A549 (cell line): ENCODE measurements around the gene ATXN7. TPM values are rescaled to one million over a fixed set of nuclear protein-coding genes. Genes with fewer than 3 reads are reported as not detected.
A peak's percentile ranks its signal among the peaks of the same experiment; 100 is the strongest.

ENCODE experiments used
- ATAC-seq, 2 experiments: fragments of 200-7000 bp in 1 of 2; fragments of >200 bp in 1 of 2; cut with Nextera tagmentation in 1 of 2; cut with Tn5 transposase in 1 of 2; 3 replicates each; pipeline versions ENCODE4 v1.8.0 to v1.9.1; 2018 to 2020; ENCODE audit warnings: mild to moderate bottlenecking in 1 of 2, moderate library complexity in 1 of 2
- CTCF ChIA-PET: fragments of 300-600 bp; sonication (Branson Sonifier 250); formaldehyde crosslinking; extraction: SDS; loops from one replicate; lab custom pipeline; 2021; ENCODE audit warnings: antibody characterized with exemption, inconsistent platforms; lab: Yijun Ruan, JAX
- POLR2A ChIA-PET: fragments of 350-600 bp; formaldehyde crosslinking; extraction: SDS; loops from one replicate; lab custom pipeline; 2021; ENCODE audit warnings: antibody characterized with exemption, inconsistent platforms; lab: Yijun Ruan, JAX
- DNase-seq, 2 experiments: peaks; one replicate each; pipeline versions ENCODE4 v3.0.0 to v3.0.0-alpha.2; 2011 to 2016; ENCODE audit warnings: low read depth in 1 of 2, low spot score in 1 of 2
- FAIRE-seq: peaks from 2 replicates; lab custom pipeline; 2011; peaks lifted over from hg19 to GRCh38; lab: Jason Lieb, UNC
- H3K27ac ChIP-seq, 2 experiments: fragments of >200 bp; sonication (Bioruptor Twin); formaldehyde crosslinking; 3 replicates each; pipeline ENCODE4 v1.5.1; 2016 to 2017
- H3K4me1 ChIP-seq: fragments of >200 bp; sonication (Bioruptor Twin); formaldehyde crosslinking; 3 replicates; pipeline ENCODE4 v1.6.1; 2016
- H3K4me2 ChIP-seq: fragments of >200 bp; sonication (Bioruptor Twin); formaldehyde crosslinking; 3 replicates; pipeline ENCODE4 v1.6.1; 2016
- H3K4me3 ChIP-seq: fragments of >200 bp; sonication (Bioruptor Twin); formaldehyde crosslinking; 3 replicates; pipeline ENCODE4 v1.5.1; 2016
- H3K9me3 ChIP-seq: fragments of >200 bp; sonication (Bioruptor Twin); formaldehyde crosslinking; 3 replicates; pipeline ENCODE4 v1.6.1; 2016
- CBX8 ChIP-seq: fragments of 200-600 bp; sonication (generic); IDR thresholded peaks from 2 replicates; pipeline ENCODE4 v1.6.1; 2016
- CEBPB ChIP-seq, 2 experiments: fragments of >200 bp in 1 of 2; sonication (Bioruptor Twin) in 1 of 2; formaldehyde crosslinking in 1 of 2; IDR thresholded peaks; 2 replicates each; pipeline ENCODE4 v1.6.1; 2012 to 2016
- EHF ChIP-seq: fragments of 250-450 bp; sonication (Bioruptor Pico); IDR thresholded peaks from 2 replicates; pipeline ENCODE4 v1.5.0; 2020; ENCODE audit warnings: mild to moderate bottlenecking
- EHMT2 ChIP-seq: fragments of 200-600 bp; sonication (generic); IDR thresholded peaks from 2 replicates; pipeline ENCODE4 v1.6.1; 2016; ENCODE audit warnings: antibody characterized with exemption, low read depth, mild to moderate bottlenecking, moderate library complexity
- EP300 ChIP-seq, 2 experiments: fragments of >200 bp; sonication (Bioruptor Twin); formaldehyde crosslinking; IDR thresholded peaks; 2 replicates in 1 of 2; 3 replicates in 1 of 2; pipeline ENCODE4 v1.6.1; 2016 to 2017
- FOSB ChIP-seq: fragments of 250-450 bp; sonication (Bioruptor Pico); IDR thresholded peaks from 2 replicates; pipeline ENCODE4 v1.5.0; 2020; ENCODE audit warnings: mild to moderate bottlenecking, moderate library complexity
- JUNB ChIP-seq: fragments of >200 bp; sonication (Bioruptor Twin); formaldehyde crosslinking; IDR thresholded peaks from 2 replicates; pipeline ENCODE4 v1.6.1; 2016
- NPAS2 ChIP-seq: fragments of 250-450 bp; sonication (Bioruptor Pico); IDR thresholded peaks from 2 replicates; pipeline ENCODE4 v1.8.0; 2022; ENCODE audit warnings: mild to moderate bottlenecking, moderate library complexity, borderline replicate concordance
- POLR2AphosphoS2 ChIP-seq: conservative IDR thresholded peaks from 2 replicates; pipeline ENCODE4 v1.6.1; 2012; ENCODE audit warnings: low read length, improper control_type of control experiment, inconsistent platforms
- TFCP2L1 ChIP-seq: fragments of 250-450 bp; sonication (Bioruptor Pico); IDR thresholded peaks from 2 replicates; pipeline ENCODE4 v1.5.0; 2021; ENCODE audit warnings: mild to moderate bottlenecking
- ZSCAN20 ChIP-seq: fragments of 250-450 bp; sonication (Bioruptor Pico); IDR thresholded peaks from 2 replicates; pipeline ENCODE4 v1.8.0; 2022; ENCODE audit warnings: mild to moderate bottlenecking, moderate library complexity
- WGBS: methylation state at CpG from one replicate; pipeline ENCODE4 v1.1.6; 2017; ENCODE audit errors: missing lambda C conversion rate; 5-methylcytosine and 5-hydroxymethylcytosine counted together
- polyA plus RNA-seq, 4 experiments: library from polyadenylated mRNA; depleted of rRNA in 3 of 4; stranded (reverse); fragments of >200 nt; fragmentation: RNase III in 1 of 4; extraction: RNeasy Plus Mini Kit Qiagen cat#74134 plus additional on column Dnase treatment in 1 of 4; gene quantifications; 2 replicates in 3 of 4; 3 replicates in 1 of 4; pipeline ENCODE4 v1.2.3, GENCODE V29; 2011 to 2017
- TF ChIP-seq, protein P1 (sequence below): fragments of 200-600 bp; sonication (generic); IDR thresholded peaks from 2 replicates; pipeline ENCODE4 v1.6.1; 2016; ENCODE audit warnings: antibody characterized with exemption, mild to moderate bottlenecking, moderate library complexity
- TF ChIP-seq, protein P2 (sequence below): IDR thresholded peaks from 2 replicates; pipeline ENCODE4 v1.6.1; 2012
- TF ChIP-seq, protein P3 (sequence below): IDR thresholded peaks from 2 replicates; pipeline ENCODE4 v1.6.1; 2012; ENCODE audit warnings: low read depth, borderline replicate concordance
- TF ChIP-seq, protein P4 (sequence below): fragments of >200 bp; sonication (Bioruptor Twin); formaldehyde crosslinking; IDR thresholded peaks from 2 replicates; pipeline ENCODE4 v1.6.1; 2016
- TF ChIP-seq, protein P5 (sequence below): fragments of 150-350 bp; IDR thresholded peaks from 2 replicates; pipeline ENCODE4 v1.6.1; 2014; ENCODE audit warnings: low read depth, mild to moderate bottlenecking, low read length
- TF ChIP-seq, protein P6 (sequence below): fragments of 450-650 bp; IDR thresholded peaks from 2 replicates; pipeline ENCODE4 v1.6.1; 2014; ENCODE audit warnings: antibody characterized with exemption

ATXN7 gene
- polyA plus RNA-seq, 2 of the 4 experiments (the other 2 are of a cell fraction): 5.4 to 7.3 TPM

DNA sequence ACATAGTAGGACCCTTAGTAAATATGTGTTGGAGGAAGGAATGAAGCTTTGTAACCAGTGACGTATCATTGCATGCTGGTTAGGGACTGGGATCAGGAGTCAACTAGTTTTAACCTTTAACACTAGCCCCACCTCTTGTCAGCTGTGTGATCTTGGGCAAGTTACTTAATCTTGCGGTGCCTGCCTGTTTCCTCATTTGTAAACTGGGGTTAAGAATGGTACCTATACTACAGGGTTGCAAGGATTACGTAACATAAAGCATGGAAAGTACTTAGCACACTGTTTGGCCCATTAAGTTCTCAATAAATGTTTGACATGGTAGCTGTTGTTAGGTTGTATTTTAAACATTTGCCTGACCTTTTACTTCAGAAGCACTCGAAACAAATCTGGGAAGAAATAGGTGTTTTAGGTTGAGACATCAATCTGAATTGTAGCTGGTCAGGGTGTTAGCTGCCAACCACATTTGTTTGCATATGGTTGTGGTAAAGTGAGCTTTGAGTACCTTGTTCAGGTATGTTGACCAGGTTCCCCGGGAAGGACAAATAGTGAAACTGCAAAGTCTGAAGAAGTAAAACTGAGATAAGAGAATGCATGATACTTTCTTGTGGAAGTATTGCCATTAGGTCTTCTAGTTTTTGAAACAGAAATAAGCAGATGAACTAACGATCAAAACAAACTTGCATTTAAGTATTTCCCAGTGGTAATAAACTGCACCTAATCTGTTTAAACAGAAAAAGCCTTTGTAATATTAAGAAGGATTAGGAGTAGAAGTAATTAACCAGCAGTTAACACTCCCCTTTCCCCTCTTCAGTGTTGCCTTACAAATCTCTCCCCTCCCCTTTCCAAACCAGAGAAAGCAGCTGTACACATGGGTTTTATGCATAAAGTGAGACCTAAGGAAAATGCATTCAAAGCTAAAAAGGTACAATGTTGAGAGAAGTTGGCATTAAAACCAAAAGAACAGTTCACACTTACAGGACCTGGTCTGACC lies 74.3 kb downstream of the ATXN7 start:
- peaks cover 16% of the 10 kb centered on the region; the same call in 2 of the 3 replicates for H3K4me1 ChIP-seq
- H3K27ac ChIP-seq: no peak overlapping the region
- WGBS: 74% methylated on average over 6 of the region's 6 CpGs
- ChIA-PET POLR2A (no interaction called here), CTCF (interaction anchor here (1.3 kb wide), 1 partner anchor 24 kb away, joined by 3 read pairs; no protein-coding TSS in a partner anchor)
- FAIRE-seq (no peak), DNase-seq (no peak), ATAC-seq (no peak)
- no peak overlapping the region for H3K4me2 ChIP-seq
- H3K9me3 ChIP-seq: no peaks in the 10 kb centered on the region
- no peak overlapping the region for H3K4me3 ChIP-seq
- TF ChIP-seq, protein P1, sequence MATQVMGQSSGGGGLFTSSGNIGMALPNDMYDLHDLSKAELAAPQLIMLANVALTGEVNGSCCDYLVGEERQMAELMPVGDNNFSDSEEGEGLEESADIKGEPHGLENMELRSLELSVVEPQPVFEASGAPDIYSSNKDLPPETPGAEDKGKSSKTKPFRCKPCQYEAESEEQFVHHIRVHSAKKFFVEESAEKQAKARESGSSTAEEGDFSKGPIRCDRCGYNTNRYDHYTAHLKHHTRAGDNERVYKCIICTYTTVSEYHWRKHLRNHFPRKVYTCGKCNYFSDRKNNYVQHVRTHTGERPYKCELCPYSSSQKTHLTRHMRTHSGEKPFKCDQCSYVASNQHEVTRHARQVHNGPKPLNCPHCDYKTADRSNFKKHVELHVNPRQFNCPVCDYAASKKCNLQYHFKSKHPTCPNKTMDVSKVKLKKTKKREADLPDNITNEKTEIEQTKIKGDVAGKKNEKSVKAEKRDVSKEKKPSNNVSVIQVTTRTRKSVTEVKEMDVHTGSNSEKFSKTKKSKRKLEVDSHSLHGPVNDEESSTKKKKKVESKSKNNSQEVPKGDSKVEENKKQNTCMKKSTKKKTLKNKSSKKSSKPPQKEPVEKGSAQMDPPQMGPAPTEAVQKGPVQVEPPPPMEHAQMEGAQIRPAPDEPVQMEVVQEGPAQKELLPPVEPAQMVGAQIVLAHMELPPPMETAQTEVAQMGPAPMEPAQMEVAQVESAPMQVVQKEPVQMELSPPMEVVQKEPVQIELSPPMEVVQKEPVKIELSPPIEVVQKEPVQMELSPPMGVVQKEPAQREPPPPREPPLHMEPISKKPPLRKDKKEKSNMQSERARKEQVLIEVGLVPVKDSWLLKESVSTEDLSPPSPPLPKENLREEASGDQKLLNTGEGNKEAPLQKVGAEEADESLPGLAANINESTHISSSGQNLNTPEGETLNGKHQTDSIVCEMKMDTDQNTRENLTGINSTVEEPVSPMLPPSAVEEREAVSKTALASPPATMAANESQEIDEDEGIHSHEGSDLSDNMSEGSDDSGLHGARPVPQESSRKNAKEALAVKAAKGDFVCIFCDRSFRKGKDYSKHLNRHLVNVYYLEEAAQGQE: no peak
- TF ChIP-seq CEBPB (IDR thresholded peaks at IDR 0.05): peak; percentile 25 to 32; a peak in 1 of 4 replicates

DNA sequence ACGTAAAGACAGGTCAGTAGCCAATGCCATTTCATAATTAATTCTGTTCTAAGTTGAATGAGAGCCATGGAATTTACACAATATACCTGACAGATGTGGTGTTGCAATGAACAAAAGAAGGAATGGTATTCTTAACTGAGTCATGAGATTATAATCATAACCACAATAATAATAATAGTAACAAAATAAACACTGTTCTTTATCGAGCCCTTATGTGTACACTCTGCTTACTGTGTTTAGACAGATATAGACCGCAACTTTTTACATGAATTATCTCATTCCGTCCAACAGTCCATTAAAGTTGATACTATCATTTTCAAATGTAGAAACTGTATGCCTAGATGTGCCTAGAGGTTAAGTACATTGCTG lies 76.7 kb downstream of the ATXN7 start:
- ChIA-PET CTCF (interaction anchor here (1.0 kb wide), 1 partner anchor 57 kb away, joined by 3 read pairs; no protein-coding TSS in a partner anchor), POLR2A (no interaction called here)
- ATAC-seq (no peak), DNase-seq (no peak), FAIRE-seq (no peak)
- TF ChIP-seq, protein P2, sequence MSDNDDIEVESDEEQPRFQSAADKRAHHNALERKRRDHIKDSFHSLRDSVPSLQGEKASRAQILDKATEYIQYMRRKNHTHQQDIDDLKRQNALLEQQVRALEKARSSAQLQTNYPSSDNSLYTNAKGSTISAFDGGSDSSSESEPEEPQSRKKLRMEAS: no peak
- TF ChIP-seq CBX8 (no peak), EP300 (IDR thresholded peaks at IDR 0.05) (no peak), EHF (CRISPR knock-in tag) (no peak), FOSB (no peak), TFCP2L1 (CRISPR knock-in tag) (no peak), NPAS2 (CRISPR knock-in tag) (no peak), JUNB (no peak), EHMT2 (no peak), ZSCAN20 (CRISPR knock-in tag) (no peak), POLR2AphosphoS2 (no peak)
- TF ChIP-seq, protein P3, sequence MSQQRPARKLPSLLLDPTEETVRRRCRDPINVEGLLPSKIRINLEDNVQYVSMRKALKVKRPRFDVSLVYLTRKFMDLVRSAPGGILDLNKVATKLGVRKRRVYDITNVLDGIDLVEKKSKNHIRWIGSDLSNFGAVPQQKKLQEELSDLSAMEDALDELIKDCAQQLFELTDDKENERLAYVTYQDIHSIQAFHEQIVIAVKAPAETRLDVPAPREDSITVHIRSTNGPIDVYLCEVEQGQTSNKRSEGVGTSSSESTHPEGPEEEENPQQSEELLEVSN: no peak
- TF ChIP-seq, protein P4, sequence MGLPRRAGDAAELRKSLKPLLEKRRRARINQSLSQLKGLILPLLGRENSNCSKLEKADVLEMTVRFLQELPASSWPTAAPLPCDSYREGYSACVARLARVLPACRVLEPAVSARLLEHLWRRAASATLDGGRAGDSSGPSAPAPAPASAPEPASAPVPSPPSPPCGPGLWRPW: no peak
- TF ChIP-seq, protein P5, sequence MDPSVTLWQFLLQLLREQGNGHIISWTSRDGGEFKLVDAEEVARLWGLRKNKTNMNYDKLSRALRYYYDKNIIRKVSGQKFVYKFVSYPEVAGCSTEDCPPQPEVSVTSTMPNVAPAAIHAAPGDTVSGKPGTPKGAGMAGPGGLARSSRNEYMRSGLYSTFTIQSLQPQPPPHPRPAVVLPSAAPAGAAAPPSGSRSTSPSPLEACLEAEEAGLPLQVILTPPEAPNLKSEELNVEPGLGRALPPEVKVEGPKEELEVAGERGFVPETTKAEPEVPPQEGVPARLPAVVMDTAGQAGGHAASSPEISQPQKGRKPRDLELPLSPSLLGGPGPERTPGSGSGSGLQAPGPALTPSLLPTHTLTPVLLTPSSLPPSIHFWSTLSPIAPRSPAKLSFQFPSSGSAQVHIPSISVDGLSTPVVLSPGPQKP: no peak
- TF ChIP-seq, protein P6, sequence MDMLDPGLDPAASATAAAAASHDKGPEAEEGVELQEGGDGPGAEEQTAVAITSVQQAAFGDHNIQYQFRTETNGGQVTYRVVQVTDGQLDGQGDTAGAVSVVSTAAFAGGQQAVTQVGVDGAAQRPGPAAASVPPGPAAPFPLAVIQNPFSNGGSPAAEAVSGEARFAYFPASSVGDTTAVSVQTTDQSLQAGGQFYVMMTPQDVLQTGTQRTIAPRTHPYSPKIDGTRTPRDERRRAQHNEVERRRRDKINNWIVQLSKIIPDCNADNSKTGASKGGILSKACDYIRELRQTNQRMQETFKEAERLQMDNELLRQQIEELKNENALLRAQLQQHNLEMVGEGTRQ: no peak
- H3K4me1 ChIP-seq: 0 out of 3 replicates have a peak, but pooled peaks cover 8% of the 10 kb centered on the region
- 77% methylated on average over 4 of the region's 4 CpGs for WGBS
- no peak overlapping the region for H3K4me3 ChIP-seq
- H3K4me2 ChIP-seq: no peak overlapping the region
- H3K9me3 ChIP-seq: no peaks in the 10 kb centered on the region
- no peak overlapping the region for H3K27ac ChIP-seq
